ENCODE results near the gene ATG16L1. TPM values are rescaled to one million over a fixed set of nuclear protein-coding genes. Genes with fewer than 3 reads are reported as not detected.

ATG16L1 gene
- total RNA-seq, 1 experiment from 2014 or later = 52.3 TPM

DNA sequence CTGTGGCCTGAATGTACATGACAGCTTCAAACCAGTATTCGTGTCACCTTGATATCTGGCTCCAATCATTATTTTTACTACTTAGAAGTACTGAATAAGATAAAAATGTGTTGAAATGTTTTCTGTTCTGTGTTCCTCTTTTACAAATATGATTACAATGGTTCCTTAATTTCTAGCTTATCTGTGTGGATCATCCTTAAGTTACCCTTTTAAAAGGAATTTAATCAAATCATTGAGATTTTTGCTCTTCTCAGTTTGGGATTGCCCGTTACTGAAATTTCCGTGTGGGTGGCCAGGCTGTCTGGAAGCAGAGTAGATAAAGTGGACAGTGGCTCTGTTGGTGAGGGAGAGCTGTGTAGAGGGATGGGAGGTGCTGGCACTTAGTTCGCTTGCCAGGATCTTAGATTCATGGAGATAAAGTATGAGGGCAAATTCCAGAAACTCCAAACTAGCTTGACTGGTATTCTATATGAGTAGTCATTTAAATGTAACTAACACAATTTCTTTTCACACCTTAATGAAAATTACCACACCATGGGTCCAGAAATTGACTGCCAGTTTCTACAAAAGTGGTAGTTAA, 28.7 kb downstream of the ATG16L1 start:
- Histone ChIP-seq H3K9me3 (ENCODE audit: control insufficient read depth, insufficient read depth, low read depth, low read length) (no peaks in the 10 kb centered on the region), H3K27me3 (ENCODE audit: control insufficient read depth, insufficient read depth, low read length) (no peaks in the 10 kb centered on the region), H3K36me3 (ENCODE audit: control insufficient read depth, insufficient read depth, low read length) (peaks cover 60% of the 10 kb centered on the region), H3K4me1 (ENCODE audit: control insufficient read depth, insufficient read depth, low read length) (no peaks in the 10 kb centered on the region), H3K27ac (ENCODE audit: low read length) (no peak overlapping the region), H3K4me3 (ENCODE audit: low read depth in 2 of 2, low read length in 2 of 2) (no peak overlapping the region)
- POLR2A ChIA-PET = no interaction called here
- CTCF ChIA-PET = no interaction called here
- no TSS peak for BruUV-seq (replicated peaks)
- DNase-seq (ENCODE audit: low read depth, low spot score) (no peak), ATAC-seq (no peak)
- in situ Hi-C loops (cut with HindIII; ENCODE audit: low pct_unique_long_range_greater_than_20kb, low sequenced_read_pairs) = no loop called here
- TF ChIP-seq SIN3A (IDR thresholded peaks at IDR 0.05; ENCODE audit: borderline replicate concordance, insufficient read depth, low read depth, low read length) (no peak), POLR2AphosphoS5 (IDR thresholded peaks at IDR 0.05; ENCODE audit: low read depth, low read length) (no peak), TCF7L2 (IDR thresholded peaks at IDR 0.05; ENCODE audit: low read depth, low read length) (no peak)
- TF ChIP-seq, protein P1, sequence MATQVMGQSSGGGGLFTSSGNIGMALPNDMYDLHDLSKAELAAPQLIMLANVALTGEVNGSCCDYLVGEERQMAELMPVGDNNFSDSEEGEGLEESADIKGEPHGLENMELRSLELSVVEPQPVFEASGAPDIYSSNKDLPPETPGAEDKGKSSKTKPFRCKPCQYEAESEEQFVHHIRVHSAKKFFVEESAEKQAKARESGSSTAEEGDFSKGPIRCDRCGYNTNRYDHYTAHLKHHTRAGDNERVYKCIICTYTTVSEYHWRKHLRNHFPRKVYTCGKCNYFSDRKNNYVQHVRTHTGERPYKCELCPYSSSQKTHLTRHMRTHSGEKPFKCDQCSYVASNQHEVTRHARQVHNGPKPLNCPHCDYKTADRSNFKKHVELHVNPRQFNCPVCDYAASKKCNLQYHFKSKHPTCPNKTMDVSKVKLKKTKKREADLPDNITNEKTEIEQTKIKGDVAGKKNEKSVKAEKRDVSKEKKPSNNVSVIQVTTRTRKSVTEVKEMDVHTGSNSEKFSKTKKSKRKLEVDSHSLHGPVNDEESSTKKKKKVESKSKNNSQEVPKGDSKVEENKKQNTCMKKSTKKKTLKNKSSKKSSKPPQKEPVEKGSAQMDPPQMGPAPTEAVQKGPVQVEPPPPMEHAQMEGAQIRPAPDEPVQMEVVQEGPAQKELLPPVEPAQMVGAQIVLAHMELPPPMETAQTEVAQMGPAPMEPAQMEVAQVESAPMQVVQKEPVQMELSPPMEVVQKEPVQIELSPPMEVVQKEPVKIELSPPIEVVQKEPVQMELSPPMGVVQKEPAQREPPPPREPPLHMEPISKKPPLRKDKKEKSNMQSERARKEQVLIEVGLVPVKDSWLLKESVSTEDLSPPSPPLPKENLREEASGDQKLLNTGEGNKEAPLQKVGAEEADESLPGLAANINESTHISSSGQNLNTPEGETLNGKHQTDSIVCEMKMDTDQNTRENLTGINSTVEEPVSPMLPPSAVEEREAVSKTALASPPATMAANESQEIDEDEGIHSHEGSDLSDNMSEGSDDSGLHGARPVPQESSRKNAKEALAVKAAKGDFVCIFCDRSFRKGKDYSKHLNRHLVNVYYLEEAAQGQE (IDR thresholded peaks at IDR 0.05; ENCODE audit: insufficient read depth in 1 of 2, low read depth in 2 of 2, low read length in 1 of 2) = no peak
- TF ChIP-seq, protein P2, sequence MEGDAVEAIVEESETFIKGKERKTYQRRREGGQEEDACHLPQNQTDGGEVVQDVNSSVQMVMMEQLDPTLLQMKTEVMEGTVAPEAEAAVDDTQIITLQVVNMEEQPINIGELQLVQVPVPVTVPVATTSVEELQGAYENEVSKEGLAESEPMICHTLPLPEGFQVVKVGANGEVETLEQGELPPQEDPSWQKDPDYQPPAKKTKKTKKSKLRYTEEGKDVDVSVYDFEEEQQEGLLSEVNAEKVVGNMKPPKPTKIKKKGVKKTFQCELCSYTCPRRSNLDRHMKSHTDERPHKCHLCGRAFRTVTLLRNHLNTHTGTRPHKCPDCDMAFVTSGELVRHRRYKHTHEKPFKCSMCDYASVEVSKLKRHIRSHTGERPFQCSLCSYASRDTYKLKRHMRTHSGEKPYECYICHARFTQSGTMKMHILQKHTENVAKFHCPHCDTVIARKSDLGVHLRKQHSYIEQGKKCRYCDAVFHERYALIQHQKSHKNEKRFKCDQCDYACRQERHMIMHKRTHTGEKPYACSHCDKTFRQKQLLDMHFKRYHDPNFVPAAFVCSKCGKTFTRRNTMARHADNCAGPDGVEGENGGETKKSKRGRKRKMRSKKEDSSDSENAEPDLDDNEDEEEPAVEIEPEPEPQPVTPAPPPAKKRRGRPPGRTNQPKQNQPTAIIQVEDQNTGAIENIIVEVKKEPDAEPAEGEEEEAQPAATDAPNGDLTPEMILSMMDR (IDR thresholded peaks at IDR 0.05) = no peak
- intact Hi-C loops (cut with micrococcal nuclease; ENCODE audit: unreplicated experiment) = loop anchor here (5.0 kb wide), 1 partner anchor 162 kb away; no protein-coding TSS in a partner anchor

DNA sequence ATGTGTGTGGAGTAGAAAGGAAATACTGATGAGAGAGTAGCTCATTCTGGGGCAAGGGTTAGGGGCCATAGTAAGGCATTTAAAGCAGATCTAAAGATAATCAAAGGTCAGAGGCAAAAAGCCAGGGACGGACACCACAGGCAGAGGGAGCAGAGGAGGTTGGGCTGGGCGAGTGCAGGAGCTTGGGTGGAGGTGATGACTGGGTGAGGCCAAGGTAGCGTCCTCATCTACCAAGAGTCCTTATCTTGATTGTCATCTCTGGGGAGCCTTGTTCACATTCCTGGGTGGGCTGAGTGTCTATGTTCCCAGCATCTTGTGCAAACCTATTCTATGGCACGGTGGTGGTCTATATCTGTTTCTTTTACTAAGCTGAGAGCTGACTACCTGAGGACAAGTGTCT, 30.1 kb downstream of the ATG16L1 start:
- POLR2A ChIA-PET = no interaction called here
- Histone ChIP-seq H3K4me3 (ENCODE audit: low read depth in 2 of 2, low read length in 2 of 2) (no peak overlapping the region), H3K9me3 (ENCODE audit: control insufficient read depth, insufficient read depth, low read depth, low read length) (no peaks in the 10 kb centered on the region), H3K4me1 (ENCODE audit: control insufficient read depth, insufficient read depth, low read length) (no peaks in the 10 kb centered on the region), H3K36me3 (ENCODE audit: control insufficient read depth, insufficient read depth, low read length) (peaks cover 50% of the 10 kb centered on the region), H3K27me3 (ENCODE audit: control insufficient read depth, insufficient read depth, low read length) (no peaks in the 10 kb centered on the region), H3K27ac (ENCODE audit: low read length) (no peak overlapping the region)
- intact Hi-C loops (cut with micrococcal nuclease; ENCODE audit: unreplicated experiment) (loop anchor here (5.0 kb wide), 1 partner anchor 161 kb away; no protein-coding TSS in a partner anchor), in situ Hi-C loops (cut with HindIII; ENCODE audit: low pct_unique_long_range_greater_than_20kb, low sequenced_read_pairs) (no loop called here)
- DNase-seq (ENCODE audit: low read depth, low spot score) (no peak), ATAC-seq (no peak)
- CTCF ChIA-PET = no interaction called here
- no peak for TF ChIP-seq POLR2AphosphoS5 (IDR thresholded peaks at IDR 0.05; ENCODE audit: low read depth, low read length)
- no peak for TF ChIP-seq TCF7L2 (IDR thresholded peaks at IDR 0.05; ENCODE audit: low read depth, low read length)
- TF ChIP-seq, protein P2 (IDR thresholded peaks at IDR 0.05) = no peak
- TF ChIP-seq SIN3A (IDR thresholded peaks at IDR 0.05; ENCODE audit: borderline replicate concordance, insufficient read depth, low read depth, low read length) = no peak
- TF ChIP-seq, protein P1 (IDR thresholded peaks at IDR 0.05; ENCODE audit: insufficient read depth in 1 of 2, low read depth in 2 of 2, low read length in 1 of 2) = no peak
- BruUV-seq (replicated peaks) = no TSS peak
